Naive thymus-derived CD4-positive, alpha-beta T cell (primary cell): ENCODE data around the gene MDH1B. TPM values are rescaled to one million over a fixed set of nuclear protein-coding genes. Genes with fewer than 3 reads are reported as not detected.

Source experiments
- ATAC-seq: fragments of 150-1000 bp; cut with Tn5 transposase; 2 replicates; pipeline ENCODE4 v1.10.0; 2021; ENCODE audit warnings: mild to moderate bottlenecking, moderate library complexity
- CTCF ChIA-PET: fragments of 350-600 bp; sonication (Branson Sonifier 250); formaldehyde crosslinking; loops from one replicate; lab custom pipeline; 2021; ENCODE audit warnings: antibody characterized with exemption; lab: Charles Lee
- POLR2A ChIA-PET: fragments of 350-600 bp; sonication (Branson Sonifier 250); formaldehyde crosslinking; loops from one replicate; lab custom pipeline; 2021; ENCODE audit warnings: antibody characterized with exemption, inconsistent platforms; lab: Charles Lee
- DNase-seq, 9 donors: peaks; one replicate each; pipeline versions ENCODE4 v3.0.0 to v3.0.0-alpha.2; 2020 to 2022; ENCODE audit warnings: mixed read lengths in 1 of 9
- H3K27ac ChIP-seq: one replicate; pipeline ENCODE4 v1.7.0; 2013; ENCODE audit warnings: mild to moderate bottlenecking, low read depth, low read length, moderate library complexity
- H3K27me3 ChIP-seq, 2 donors: one replicate each; pipeline ENCODE4 v1.7.0; 2013; ENCODE audit warnings: low read length in 2 of 2, mild to moderate bottlenecking in 2 of 2, moderate library complexity in 2 of 2; ENCODE audit not compliant: control insufficient read depth in 2 of 2, insufficient read depth in 2 of 2
- H3K36me3 ChIP-seq, 3 experiments: 1 replicate in 2 of 3; 2 replicates in 1 of 3; pipeline ENCODE4 v1.7.0; 2013; ENCODE audit warnings: low read length in 3 of 3, mild to moderate bottlenecking in 3 of 3, moderate library complexity in 1 of 3; ENCODE audit not compliant: insufficient read depth in 3 of 3, control insufficient read depth in 2 of 3
- H3K4me1 ChIP-seq, 2 donors: one replicate each; pipeline ENCODE4 v1.7.0; 2013; ENCODE audit warnings: low read length in 2 of 2, mild to moderate bottlenecking in 2 of 2, moderate library complexity in 1 of 2; ENCODE audit not compliant: control insufficient read depth in 2 of 2, insufficient read depth in 2 of 2
- H3K4me3 ChIP-seq: 2 replicates; pipeline ENCODE4 v1.7.0; 2013; ENCODE audit warnings: mild to moderate bottlenecking, low read length
- H3K9me3 ChIP-seq, 3 experiments: 1 replicate in 2 of 3; 2 replicates in 1 of 3; pipeline ENCODE4 v1.7.0; 2013; ENCODE audit warnings: low read length in 3 of 3; ENCODE audit not compliant: control insufficient read depth in 2 of 3
- H3K27ac Mint-ChIP-seq, 9 donors: one replicate each; pipeline ENCODE4 v1.8.0; 2020 to 2022; ENCODE audit warnings: mixed read lengths in 9 of 9, mild to moderate bottlenecking in 8 of 9, moderate library complexity in 5 of 9, inconsistent platforms in 2 of 9
- H3K27me3 Mint-ChIP-seq, 5 donors: one replicate each; pipeline ENCODE4 v1.8.0; 2021 to 2022; ENCODE audit warnings: mixed read lengths in 5 of 5, mild to moderate bottlenecking in 1 of 5
- H3K36me3 Mint-ChIP-seq, 5 donors: one replicate each; pipeline ENCODE4 v1.8.0; 2020 to 2022; ENCODE audit warnings: mixed read lengths in 5 of 5, mild to moderate bottlenecking in 3 of 5, inconsistent platforms in 1 of 5
- H3K4me1 Mint-ChIP-seq, 7 donors: one replicate each; pipeline ENCODE4 v1.8.0; 2020 to 2022; ENCODE audit warnings: mixed read lengths in 7 of 7, mild to moderate bottlenecking in 3 of 7, inconsistent platforms in 1 of 7
- H3K4me3 Mint-ChIP-seq, 10 donors: one replicate each; pipeline ENCODE4 v1.8.0; 2020 to 2022; ENCODE audit warnings: mild to moderate bottlenecking in 10 of 10, mixed read lengths in 10 of 10, moderate library complexity in 6 of 10, inconsistent platforms in 2 of 10
- H3K9me3 Mint-ChIP-seq, 11 donors: one replicate each; pipeline ENCODE4 v1.8.0; 2020 to 2022; ENCODE audit warnings: mixed read lengths in 11 of 11, mild to moderate bottlenecking in 4 of 11, inconsistent platforms in 1 of 11, moderate library complexity in 1 of 11
- intact Hi-C, 2 donors: fragments of 100-400 bp; cut with micrococcal nuclease; formaldehyde crosslinking; loops; one replicate each; pipeline ENCODE4 v1.15.1; 2023
- polyA plus RNA-seq, 2 donors: library from polyadenylated mRNA; unstranded; fragments of 300-500 nt; fragmentation: Illumina TruSeq; gene quantifications; one replicate each; pipeline ENCODE4 v1.2.3, GENCODE V29; 2021
- total RNA-seq, 6 experiments: library from RNA in 5 of 6; stranded (reverse) in 5 of 6; gene quantifications; 1 replicate in 5 of 6; 2 replicates in 1 of 6; pipeline ENCODE4 v1.2.3 and lab custom pipeline; 2021 to 2026

MDH1B gene
- total and polyA plus RNA-seq, 7 experiments from 2014 or later, result 0.12 to 0.54 (median 0.19) TPM; not detected in 2

DNA sequence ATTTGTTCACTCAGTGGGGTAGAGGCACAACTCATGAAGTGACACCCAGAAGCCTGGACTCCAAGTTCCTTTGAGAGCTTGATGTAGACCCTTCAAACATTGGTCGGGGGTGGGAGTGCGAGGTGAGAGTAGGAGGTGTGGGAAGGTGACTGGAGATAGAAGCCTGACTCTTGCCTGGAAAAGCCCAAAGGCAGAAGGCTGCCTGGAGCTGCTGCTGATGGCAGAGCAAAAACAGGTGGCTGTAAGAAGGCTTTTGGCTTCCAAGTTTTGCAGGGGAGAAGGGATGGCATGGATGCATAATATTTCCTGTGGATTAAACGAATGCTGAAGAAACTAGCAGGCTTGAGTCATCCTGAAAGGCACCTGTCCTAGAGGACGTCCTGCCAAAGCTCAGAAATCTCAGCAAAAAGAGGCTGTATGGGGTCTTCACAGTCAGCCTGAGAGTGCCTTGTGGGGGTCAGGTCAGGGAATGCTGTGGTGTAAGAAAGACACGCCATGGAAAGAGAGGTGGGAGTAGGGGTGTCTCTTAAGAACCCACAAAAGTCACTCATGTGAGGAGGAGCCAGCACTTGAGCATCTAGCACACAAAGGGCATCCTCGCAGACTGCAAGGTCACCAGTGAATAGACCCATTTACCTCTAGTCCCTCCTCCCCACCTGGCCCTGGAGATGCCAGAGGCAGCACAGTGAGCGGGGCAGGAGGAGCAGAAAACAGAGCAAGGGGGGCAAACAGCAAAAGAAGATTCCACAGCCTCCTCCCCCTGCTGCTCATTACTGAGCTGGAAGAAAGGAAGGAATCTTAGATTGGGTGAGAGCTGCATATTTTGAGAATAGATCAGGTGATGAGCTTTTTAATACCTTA is 37.8 kb upstream of the MDH1B start:
- intact Hi-C loops, result loop anchor here (5.0 to 10.0 kb wide), 6 partner anchors 111 to 1242 kb away; partner anchors contain the start of gene KLF7 (in 2 of the 2)
- Histone ChIP-seq H3K36me3 (no peaks in the 10 kb centered on the region), H3K27me3 (no peaks in the 10 kb centered on the region), H3K4me1 (peaks cover 0 to 4% of the 10 kb centered on the region in 2 donors), H3K9me3 (no peaks in the 10 kb centered on the region), H3K4me3 (no peak overlapping the region), H3K27ac (no peak overlapping the region)
- Mint-ChIP-seq H3K27me3 (no peaks in the 10 kb centered on the region), H3K27ac (no peak overlapping the region), H3K4me1 (peaks cover 12 to 26% (median 20%) of the 10 kb centered on the region in 7 donors), H3K4me3 (no peak overlapping the region), H3K9me3 (peaks cover 0 to 2% (median 0%) of the 10 kb centered on the region in 11 donors), H3K36me3 (peaks cover 0 to 3% (median 0%) of the 10 kb centered on the region in 5 donors)
- POLR2A ChIA-PET, result interaction anchor here (0.5 kb wide), 1 partner anchor 504 kb away, joined by 5 read pairs; no protein-coding TSS in a partner anchor
- CTCF ChIA-PET, result interaction anchor here (0.8 to 3.9 kb wide), 3 partner anchors 16 to 674 kb away, joined by 3 to 43 read pairs (median 4); no protein-coding TSS in a partner anchor
- no peak for ATAC-seq
- no peak for DNase-seq

- Histone ChIP-seq H3K36me3 (no peaks in the 10 kb centered on the region), H3K4me1 (peaks cover 0 to 4% of the 10 kb centered on the region in 2 donors), H3K4me3 (no peak overlapping the region), H3K27ac (no peak overlapping the region), H3K27me3 (no peaks in the 10 kb centered on the region), H3K9me3 (no peaks in the 10 kb centered on the region)
- intact Hi-C loops, result loop anchor here (2.0 to 10.0 kb wide), 13 partner anchors 57 to 1243 kb away; partner anchors contain the start of gene KLF7 (in 2 of the 2)
- peaks cover 15 to 32% (median 24%) of the 10 kb centered on the region in 7 donors for H3K4me1 Mint-ChIP-seq
- POLR2A ChIA-PET, result interaction anchor here (0.9 to 1.8 kb wide), 3 partner anchors 362 to 672 kb away, joined by 3 to 6 read pairs (median 3); partner anchors contain the start of gene KLF7
- CTCF ChIA-PET, result interaction anchor here (0.6 to 3.9 kb wide), 13 partner anchors 10 to 725 kb away, joined by 3 to 43 read pairs (median 4); no protein-coding TSS in a partner anchor
- peaks cover 0 to 3% (median 0%) of the 10 kb centered on the region in 5 donors for H3K36me3 Mint-ChIP-seq
- H3K27me3 Mint-ChIP-seq, result no peaks in the 10 kb centered on the region
- H3K9me3 Mint-ChIP-seq, result no peaks in the 10 kb centered on the region
- peak overlapping the region in 2 of 9 donors; percentile 14 to 37 for H3K27ac Mint-ChIP-seq
- ATAC-seq (no peak), DNase-seq (no peak)
- peak overlapping the region in 1 of 10 donors; percentile 19 for H3K4me3 Mint-ChIP-seq
These were observed 36.5 kb upstream of the MDH1B start for GRCh38 chr2:206801418-206802189.

DNA sequence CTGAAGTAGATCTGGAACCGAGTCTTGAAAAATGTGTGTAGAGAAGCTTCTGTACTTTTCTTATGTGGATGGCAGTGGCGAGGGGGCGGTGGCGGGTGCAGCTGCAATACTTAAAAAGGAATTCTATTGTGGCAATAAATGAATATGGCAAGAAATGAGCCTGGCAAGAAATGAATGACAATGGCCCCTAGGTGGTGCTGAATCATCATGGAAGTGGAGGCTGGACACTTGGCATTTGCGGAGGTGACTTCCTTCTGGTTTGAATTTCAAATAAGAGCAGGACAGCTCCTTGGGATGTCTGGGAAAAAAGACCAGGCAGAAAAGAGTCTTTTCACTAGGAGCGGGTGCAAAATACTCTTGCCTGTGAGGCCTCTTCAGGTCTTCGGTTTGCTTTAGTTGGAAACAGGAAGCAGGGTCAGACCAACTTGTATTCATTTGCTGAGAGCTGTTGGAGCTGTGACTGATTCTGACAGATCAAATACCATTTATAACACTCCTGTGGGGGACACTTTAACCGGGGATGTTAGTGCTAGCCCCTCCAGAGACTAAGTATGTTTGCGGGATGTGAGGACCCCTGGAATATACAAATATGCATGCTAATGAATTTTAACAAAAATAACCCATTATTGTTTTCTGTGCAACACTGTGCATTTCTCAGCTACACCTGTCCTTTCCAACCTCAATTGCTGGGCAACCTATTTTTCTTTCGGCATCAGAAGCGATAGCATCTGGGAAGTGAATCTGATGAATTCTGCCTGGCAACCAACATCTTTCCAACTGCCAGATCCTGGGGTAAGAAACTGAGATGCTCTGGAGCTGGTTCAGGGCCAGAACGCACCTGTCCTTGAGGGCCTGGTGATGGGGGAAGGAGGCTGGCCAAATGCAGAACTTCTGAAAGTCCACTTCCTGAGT is 35.6 kb upstream of the MDH1B start:
- no peaks in the 10 kb centered on the region for H3K27me3 Mint-ChIP-seq
- no peaks in the 10 kb centered on the region for H3K9me3 ChIP-seq
- H3K9me3 Mint-ChIP-seq, result no peaks in the 10 kb centered on the region
- ChIA-PET POLR2A (interaction anchor here (0.9 to 1.8 kb wide), 3 partner anchors 363 to 673 kb away, joined by 3 to 6 read pairs (median 3); partner anchors contain the start of gene KLF7), CTCF (interaction anchor here (0.5 to 3.9 kb wide), 21 partner anchors 10 to 725 kb away, joined by 3 to 43 read pairs (median 4); no protein-coding TSS in a partner anchor)
- DNase-seq (peak in 8 of 9 donors; percentile 20 to 61 (median 53)), ATAC-seq (peak; percentile 67)
- no peaks in the 10 kb centered on the region for H3K27me3 ChIP-seq
- peaks cover 0 to 4% of the 10 kb centered on the region in 2 donors for H3K4me1 ChIP-seq
- peaks cover 0 to 3% (median 0%) of the 10 kb centered on the region in 5 donors for H3K36me3 Mint-ChIP-seq
- intact Hi-C loops, result loop anchor here (1.0 to 10.0 kb wide), 18 partner anchors 58 to 1272 kb away; partner anchors contain the start of genes KLF7 (in 2 of the 2) and CREB1 (in 1 of the 2)
- H3K27ac ChIP-seq, result peak overlapping the region; percentile 23
- peak overlapping the region; percentile 52 to 85 (median 79) for H3K4me3 Mint-ChIP-seq
- no peaks in the 10 kb centered on the region for H3K36me3 ChIP-seq
- H3K27ac Mint-ChIP-seq, result peak overlapping the region; percentile 1 to 86 (median 37)
- H3K4me1 Mint-ChIP-seq, result peaks cover 15 to 32% (median 24%) of the 10 kb centered on the region in 7 donors
- no peak overlapping the region for H3K4me3 ChIP-seq

GRCh38 chr2:206799083-206799482 is 34.0 kb upstream of the MDH1B start:
- Histone ChIP-seq H3K4me1 (peaks cover 0 to 4% of the 10 kb centered on the region in 2 donors), H3K9me3 (no peaks in the 10 kb centered on the region), H3K27ac (no peak overlapping the region), H3K27me3 (no peaks in the 10 kb centered on the region), H3K36me3 (no peaks in the 10 kb centered on the region), H3K4me3 (no peak overlapping the region)
- POLR2A ChIA-PET, result interaction anchor here (0.7 kb wide), 1 partner anchor 731 kb away, joined by 4 read pairs; no protein-coding TSS in a partner anchor
- DNase-seq (no peak), ATAC-seq (peak; percentile 28)
- intact Hi-C loops, result no loop called here
- Mint-ChIP-seq H3K27me3 (no peaks in the 10 kb centered on the region), H3K36me3 (peaks cover 0 to 8% (median 0%) of the 10 kb centered on the region in 5 donors), H3K4me3 (no peak overlapping the region), H3K4me1 (peaks cover 15 to 32% (median 24%) of the 10 kb centered on the region in 7 donors), H3K27ac (peak overlapping the region in 2 of 9 donors; percentile 20 to 36), H3K9me3 (no peaks in the 10 kb centered on the region)
- CTCF ChIA-PET, result interaction anchor here (0.5 to 2.4 kb wide), 7 partner anchors 8 to 734 kb away, joined by 3 to 10 read pairs (median 4); no protein-coding TSS in a partner anchor

DNA sequence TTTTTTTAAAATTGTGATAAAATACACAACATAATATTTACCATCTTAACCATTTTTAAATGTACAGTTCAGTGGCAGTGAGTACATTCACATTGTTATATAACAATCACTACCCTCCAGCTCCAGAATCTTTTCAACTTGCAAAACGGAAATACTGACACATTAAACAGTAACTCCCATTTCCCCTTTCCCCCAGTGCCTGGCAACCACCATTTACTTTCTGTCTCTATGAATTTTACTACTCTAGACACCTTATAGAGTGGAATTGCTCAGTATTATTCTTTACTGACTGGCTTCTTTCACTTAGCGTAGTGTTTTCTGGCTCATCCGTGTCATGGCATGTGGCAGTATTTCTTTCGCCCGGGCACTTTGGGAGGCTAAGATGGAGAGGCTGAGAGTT is 32.9 kb upstream of the MDH1B start:
- H3K27ac ChIP-seq, result no peak overlapping the region
- Mint-ChIP-seq H3K9me3 (no peaks in the 10 kb centered on the region), H3K27me3 (no peaks in the 10 kb centered on the region), H3K4me3 (peak overlapping the region in 4 of 10 donors; percentile 5 to 46 (median 18)), H3K4me1 (peaks cover 15 to 32% (median 24%) of the 10 kb centered on the region in 7 donors), H3K36me3 (peaks cover 0 to 8% (median 0%) of the 10 kb centered on the region in 5 donors), H3K27ac (peak overlapping the region in 8 of 9 donors; percentile 36 to 86 (median 70))
- no peak overlapping the region for H3K4me3 ChIP-seq
- H3K27me3 ChIP-seq, result no peaks in the 10 kb centered on the region
- H3K36me3 ChIP-seq, result peaks cover 0 to 7% (median 0%) of the 10 kb centered on the region in 3 experiments
- ATAC-seq, result peak; percentile 72
- CTCF ChIA-PET, result interaction anchor here (0.6 to 0.8 kb wide), 2 partner anchors 675 to 1177 kb away, joined by 3 read pairs; no protein-coding TSS in a partner anchor
- intact Hi-C loops, result no loop called here
- POLR2A ChIA-PET, result no interaction called here
- H3K9me3 ChIP-seq, result no peaks in the 10 kb centered on the region
- peak in 6 of 9 donors; percentile 5 to 37 (median 23) for DNase-seq
- peaks cover 0 to 4% of the 10 kb centered on the region in 2 donors for H3K4me1 ChIP-seq
